IPS-NIHi7 (cell line): Measurements from ENCODE around the gene SUPT3H.

Source experiments
- DNase-seq: peaks from one replicate; pipeline ENCODE4 v3.0.0; 2012; ENCODE audit warnings: mixed read lengths; ENCODE audit errors: extremely low spot score

SUPT3H gene

DNA sequence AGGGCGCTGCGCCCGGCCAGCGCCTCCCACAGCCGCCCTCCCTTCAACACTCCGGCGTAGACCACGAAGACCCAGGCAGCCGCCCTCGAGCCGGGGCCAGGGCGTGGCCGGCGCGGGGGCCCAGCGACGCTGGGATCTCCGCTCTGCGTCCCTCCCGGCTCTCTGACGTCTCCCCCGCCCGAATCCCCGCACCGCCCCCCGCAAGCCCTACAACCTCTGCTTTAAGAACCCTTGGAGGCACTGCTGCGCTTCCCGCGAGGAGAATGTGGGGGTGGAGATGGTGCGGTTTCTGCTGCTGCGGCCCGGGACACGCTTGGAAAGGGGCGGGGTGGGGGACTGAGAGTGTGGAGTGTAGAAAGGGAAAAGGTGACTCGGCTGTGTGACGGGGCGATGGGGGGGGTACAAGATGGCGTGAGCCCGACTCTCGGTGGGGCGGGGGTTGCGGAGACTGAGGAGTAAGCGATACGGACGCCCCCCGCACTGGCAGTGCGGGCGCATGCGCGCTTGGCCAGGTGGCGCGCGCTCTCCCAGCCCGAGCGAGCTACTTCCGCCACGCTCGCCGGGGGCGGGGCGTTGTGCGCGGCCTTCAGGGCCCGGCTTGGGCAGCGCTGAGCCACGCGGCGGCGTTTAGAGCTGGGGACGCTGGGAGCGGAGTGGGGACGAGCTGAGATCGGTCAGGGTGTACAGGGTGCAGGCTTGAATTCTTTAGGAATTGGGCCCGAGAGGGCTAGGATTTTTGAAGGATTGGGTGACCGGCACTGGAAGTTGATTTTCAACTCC lies at the start of gene SUPT3H:
TSS of gene SUPT3H (minus strand) at position 381 of the 780 bp plus-strand sequence.
- peak; percentile 96 for DNase-seq

DNA sequence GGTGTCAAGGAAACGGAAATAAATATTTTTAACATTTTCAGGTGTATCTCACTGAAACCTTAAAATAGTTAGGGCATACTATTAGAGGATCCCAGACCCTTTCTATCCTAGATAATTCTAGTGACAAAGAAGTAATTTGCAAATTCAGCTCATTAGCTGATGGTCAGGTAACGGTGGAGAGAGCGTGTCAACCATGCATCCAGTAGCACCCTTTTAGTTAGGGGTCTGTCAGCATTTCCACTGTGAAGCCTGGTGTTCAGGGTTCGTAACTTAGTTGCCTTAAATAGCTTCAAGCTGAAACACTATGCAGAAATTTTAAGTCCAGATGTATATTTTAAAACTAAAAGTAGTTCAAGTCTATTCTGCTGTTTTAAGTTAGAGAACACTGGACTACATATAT lies 48.5 kb upstream of the SUPT3H start:
- no peak for DNase-seq

DNA sequence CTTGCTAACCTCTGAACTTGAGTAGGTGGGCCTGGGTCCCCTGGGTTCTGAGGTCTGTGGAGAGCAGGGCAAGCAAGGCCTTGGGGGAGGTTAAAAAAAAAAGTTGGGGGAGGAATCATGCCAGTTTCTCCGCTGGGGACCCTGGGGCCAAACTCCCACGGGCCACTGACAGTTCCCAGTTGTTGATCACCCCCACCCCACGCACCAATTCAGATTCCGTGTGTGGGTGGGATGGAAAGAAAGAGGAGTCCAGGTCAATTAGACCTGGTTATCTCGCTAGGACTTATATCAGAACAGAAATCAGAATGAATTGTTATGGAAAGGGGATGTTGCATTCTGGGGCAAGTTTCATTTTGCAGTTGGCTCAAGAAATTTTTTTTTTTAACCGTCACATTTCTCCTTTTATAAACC lies 46.7 kb upstream of the SUPT3H start:
- DNase-seq = no peak

DNA sequence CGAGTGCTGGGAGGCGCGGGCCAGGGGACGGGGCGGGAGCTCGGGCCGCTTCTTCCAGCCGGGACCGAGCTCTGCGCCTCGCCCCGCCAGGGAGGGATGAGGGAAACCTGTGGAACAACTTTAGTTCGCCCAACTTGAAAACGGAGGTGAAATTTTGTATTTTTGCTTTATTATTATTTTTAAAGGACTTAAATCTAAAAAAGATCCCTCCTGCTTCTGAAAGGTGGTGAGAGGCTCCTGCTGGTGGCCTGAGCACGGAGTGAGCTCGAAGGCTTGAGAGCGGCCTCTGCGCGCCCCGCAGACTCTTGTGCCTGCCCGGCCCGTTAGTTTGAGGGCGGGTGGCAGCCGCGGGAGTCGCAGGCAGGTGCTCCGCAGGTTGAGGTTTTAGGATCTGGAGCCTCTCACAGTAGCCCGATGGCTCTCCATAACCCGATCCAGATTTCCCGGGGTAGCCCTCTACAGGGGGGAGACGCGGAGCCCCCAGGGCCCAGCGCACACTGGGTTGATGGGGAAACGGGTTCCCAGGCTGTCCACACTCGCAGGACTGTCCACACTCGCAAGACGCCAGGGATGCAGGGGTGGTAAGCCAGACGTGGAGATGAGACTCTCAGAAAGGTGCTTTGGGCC lies 46.2 kb upstream of the SUPT3H start:
- peak; percentile 32 for DNase-seq

DNA sequence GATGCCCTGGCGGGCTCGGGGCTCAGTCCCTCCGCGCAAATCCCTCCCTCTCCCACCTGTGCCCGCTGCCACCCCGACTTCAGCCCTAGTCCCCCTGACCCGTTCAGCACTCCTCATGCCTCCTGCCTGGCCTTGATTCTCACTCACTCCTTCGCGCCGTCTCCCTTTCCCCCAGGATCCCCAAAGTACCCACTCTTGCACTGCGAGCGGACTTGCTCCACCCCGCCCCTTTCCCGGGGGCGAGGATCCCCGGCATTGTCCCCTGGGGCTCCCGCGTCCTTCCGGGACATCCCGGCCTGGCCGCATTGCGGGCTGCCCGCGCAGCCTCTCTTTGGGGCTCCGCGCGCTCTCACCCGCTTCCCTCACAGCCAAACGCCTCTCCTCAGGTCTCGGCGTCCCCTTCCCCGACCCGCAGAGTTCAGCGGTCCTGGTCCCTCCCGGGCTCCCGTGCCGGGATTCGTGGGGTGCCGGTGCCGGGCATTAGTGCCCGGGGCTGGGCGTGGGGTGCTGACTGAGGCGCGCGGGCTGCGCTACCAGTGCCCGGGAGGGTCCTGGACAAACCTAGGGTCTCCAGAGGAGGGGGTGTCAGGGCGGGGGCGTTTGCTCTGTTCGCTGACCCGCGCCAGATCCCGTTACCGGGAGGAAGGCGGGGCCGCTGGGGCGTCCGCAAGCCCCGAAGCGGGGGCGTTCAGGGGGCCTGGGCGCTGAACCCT lies 45.5 kb upstream of the SUPT3H start:
- DNase-seq = peak; percentile 29

DNA sequence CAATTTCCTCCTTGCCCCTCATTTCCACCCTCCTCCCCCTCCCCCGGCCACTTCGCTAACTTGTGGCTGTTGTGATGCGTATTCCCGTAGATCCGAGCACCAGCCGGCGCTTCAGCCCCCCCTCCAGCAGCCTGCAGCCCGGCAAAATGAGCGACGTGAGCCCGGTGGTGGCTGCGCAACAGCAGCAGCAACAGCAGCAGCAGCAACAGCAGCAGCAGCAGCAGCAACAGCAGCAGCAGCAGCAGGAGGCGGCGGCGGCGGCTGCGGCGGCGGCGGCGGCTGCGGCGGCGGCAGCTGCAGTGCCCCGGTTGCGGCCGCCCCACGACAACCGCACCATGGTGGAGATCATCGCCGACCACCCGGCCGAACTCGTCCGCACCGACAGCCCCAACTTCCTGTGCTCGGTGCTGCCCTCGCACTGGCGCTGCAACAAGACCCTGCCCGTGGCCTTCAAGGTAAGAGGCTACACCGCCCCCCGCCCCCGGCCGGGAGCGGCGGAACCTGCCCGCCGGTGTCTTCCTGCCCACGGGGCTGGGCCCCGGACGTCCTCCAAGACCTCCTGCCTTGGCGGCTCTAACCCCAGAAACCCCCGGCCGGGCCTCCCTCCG lies 44.9 kb upstream of the SUPT3H start:
- DNase-seq = peak; percentile 26

DNA sequence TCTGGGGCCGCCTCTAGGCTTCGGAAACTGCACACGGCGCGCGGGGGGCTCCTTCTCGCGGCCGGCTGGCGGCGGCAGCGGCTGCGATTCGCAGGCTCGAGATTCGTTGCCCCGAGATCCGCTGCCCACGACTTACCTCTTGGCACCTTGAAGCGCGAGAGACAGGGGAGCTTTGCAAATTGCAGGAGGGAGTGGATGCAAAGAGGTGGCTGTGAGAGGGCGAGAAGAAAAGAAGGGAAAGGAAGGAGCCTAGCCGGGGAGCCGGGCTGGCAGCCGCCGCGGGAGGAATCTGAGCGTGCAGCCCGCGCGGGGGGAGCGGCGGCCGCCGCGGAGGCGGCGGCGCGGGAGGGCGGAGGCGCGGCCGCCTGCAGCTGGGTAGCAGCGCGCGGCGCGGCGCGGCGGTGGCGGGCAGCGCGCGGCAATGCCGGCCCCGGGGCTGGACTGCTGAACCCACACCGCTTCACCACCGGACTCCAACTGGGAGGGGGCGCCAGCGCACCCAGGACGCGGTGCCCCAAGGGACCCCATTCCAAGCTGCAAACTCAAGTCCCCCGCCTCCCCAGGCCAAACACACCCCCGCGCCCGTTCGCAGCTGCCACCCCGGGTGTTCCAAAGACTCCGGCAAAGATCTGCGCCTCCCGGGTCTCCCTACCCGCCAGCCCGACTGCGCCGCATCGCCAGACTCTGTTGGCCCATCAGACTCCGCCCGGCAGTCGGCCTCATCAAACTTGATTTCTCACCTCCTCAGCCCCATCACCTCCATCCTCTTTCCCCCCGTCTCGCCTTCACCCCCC lies 44.2 kb upstream of the SUPT3H start:
- DNase-seq = peak; percentile 44

DNA sequence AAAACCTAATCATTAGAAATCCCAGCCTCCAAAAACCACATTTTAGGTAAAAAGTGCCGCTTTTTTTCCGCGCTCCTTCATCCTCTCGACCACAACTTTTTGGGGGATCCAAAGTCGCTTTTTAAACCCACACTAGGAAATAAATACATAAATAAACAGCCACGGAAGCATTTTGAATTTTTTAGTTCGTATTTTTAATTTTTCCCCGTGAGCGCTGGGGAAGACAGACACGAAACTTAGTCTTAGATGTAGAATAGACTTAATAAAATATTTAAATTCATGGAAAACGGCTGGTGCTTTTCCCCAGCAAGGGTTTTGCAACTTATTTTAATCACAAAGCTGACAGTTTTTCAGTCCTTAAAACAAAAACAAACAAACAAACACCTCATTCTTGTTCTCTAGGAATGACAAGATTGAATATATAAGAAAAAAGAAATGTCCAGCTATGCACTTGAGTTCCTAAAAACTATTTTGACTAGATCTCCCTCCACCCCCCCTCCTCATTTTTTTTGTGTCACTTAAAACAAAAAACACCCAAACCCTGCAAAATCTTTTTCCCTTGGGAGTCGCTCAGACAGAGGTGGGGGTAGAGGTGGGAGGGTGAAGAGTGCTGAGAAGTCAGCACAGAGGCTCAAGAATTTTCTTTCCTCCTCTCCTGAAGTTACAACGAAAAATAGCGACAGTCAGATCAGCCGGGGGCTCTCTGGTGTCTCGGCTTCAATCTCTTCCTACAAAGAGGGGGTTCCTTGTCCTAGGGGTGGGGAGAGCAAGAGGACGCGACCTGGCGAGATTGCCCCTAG lies 43.4 kb upstream of the SUPT3H start:
- peak; percentile 24 for DNase-seq

DNA sequence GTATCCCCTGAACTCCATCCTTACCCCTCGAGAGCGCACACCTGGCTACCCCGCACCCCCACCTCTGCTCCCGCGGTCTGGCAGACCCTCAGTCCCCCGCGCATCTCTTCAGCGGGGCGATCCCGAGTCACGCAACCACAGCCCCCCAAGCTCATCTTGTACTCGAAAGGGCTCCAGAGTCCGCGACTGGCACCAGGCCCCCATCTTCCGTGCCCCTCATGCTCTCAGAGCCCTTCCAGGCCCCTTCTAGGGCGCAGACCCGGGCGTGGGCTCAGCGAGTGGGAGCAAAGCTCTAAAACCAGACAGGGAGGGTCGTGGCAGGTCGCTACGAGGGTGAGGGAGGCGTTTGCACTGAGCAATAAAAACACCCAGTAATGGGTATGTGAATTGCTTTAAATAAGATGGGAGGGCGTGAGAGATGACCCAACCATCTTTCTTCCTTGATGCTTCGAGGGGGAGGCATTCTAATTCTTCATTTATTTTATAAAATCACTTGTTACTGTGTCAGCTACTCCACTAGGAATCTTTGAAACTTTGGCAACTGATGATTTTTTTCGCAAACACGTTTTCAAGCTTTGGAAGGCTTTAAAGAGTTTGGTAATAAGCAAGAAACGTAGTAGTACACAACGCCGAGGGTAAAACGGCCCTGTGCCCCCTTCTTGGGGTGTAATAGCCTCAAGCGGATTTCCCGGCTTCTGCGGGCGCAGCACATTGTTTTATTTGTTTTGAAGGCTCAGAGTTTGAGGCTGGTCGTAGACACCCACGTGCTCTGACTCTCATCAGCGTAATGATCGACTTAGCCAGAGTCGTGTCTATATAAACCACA lies 42.6 kb upstream of the SUPT3H start:
- DNase-seq = no peak

DNA sequence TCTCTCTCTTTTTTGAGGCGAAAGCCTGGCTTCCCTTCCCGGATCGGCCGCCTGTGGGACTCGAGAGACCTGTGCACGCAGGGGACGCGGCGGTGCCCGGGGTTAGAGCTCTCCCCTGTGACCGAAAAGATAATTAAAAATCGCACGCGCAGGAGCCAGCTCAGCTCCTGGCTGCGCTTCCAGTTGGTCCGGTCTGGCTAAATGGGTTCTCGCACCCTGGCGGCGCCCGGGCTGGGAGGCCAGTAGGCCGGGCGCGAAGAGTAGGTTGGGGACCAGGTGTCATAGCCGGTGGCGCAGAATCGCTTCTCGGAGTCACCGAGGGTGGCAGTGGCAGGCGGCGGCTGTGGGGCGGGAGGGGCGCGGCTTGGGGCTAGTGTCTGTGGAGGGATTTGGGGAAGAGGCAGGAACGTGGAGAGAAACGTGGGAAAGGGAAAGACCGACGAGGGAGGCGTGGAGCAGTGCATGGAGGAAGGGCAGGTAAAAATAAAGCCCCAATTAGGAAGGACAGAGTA lies 41.9 kb upstream of the SUPT3H start:
- peak; percentile 72 for DNase-seq

DNA sequence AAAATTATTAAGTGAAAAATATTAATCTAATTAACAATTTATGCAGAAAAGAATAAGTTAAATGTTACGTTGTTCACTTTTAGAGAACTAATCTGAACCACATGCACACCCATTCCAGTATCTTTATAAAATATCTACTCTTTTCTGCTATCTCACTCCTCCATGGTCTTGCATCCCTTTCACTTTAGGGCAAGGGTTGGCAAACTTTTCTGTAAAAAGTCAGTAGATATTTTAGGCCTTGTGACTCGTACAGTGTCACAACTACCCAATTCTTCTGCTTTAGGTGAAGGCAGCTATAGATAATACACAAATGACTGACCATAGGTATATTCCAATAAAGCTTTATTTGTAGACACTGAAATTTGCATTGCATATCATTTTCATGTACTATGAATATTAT lies 39.7 kb upstream of the SUPT3H start:
- no peak for DNase-seq

DNA sequence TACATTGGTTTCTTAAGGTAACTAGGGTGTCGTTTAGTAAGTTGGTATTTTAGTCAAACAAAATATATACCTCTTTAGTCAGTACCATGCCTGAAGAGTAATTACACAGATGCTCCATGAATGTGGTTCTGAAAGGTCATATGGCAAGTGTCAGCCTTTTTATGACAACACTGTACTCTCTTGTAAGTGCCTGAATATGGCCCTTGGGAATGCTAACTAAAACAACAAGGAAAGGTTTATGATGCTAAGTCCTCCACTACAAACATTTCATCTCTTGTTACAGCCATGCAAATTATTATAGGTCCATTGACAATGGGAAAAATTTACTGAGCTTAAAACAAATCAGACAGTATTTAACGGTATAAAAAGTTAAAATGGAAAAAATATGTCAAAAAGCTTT lies 39.0 kb upstream of the SUPT3H start:
- no peak for DNase-seq

DNA sequence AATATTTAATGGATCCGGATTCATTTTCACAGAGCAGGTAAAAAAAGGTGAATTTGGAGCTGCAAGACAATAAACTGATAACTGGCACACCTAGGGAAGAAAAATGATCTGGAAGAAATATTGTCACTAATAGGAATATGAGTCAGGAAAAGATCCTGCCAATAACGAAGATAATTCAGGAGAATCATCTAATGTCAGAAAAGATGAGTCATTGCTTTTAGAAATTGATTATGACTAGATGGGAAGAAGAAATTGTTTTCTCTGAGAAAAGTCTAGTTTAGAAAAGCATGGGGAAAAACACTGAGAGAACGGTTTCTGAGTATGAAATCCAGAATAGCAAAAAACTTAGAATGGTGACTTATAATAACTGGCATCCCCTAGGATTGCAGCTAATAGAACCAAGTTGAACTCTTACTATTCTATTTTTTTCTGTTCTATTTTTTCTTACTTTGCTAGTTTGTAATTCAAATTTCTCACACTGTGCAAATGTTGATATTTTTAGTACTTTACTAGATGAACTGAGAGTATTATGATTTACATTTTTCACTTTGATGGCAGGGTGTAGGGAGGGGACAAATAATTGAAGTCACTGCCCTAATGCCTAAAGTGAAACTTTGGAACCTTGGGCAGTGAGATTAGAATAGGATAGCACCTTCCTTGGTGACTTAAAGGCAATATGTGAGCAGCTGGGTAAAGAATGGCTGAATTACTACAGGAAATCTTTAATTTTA lies 38.2 kb upstream of the SUPT3H start:
- DNase-seq = no peak

DNA sequence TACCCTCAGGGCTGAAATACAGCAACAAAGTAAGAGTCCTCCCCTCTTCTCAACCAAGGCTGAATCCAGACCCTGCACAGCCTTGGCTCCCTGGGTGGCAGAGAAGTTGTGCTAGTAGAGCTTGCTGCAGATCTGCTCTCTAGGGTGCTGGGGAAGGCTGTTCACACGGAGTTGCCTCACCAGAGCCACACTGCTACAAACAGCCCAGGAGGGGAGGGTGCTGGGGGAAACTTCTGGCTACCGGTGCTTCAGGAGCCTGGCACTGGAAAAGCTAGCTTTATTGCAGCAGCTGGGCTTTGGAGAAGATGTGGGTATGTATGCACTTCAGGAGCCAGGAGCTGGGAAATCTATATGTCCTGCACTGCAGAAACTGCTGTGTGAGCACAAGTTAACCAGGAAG lies 37.6 kb upstream of the SUPT3H start:
- peak; percentile 14 for DNase-seq

DNA sequence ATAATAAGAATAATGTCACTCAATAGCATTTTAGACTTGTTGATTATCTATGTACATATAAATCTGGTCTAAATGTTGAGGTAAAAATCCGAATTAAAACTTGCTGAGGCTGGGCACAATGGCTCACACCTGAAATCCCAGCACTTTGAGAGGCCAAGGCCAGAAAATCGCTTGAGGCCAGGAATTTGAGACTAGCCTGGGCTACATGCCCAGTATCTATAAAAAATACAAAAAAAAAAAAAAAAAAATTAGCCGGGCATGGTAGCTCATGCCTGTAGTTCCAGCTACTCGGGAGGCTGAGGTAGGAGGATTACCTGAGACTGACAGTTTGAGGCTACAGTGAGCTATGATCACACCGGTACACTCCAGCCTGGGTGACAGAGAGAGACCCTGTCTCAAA lies 34.2 kb upstream of the SUPT3H start:
- DNase-seq = no peak

DNA sequence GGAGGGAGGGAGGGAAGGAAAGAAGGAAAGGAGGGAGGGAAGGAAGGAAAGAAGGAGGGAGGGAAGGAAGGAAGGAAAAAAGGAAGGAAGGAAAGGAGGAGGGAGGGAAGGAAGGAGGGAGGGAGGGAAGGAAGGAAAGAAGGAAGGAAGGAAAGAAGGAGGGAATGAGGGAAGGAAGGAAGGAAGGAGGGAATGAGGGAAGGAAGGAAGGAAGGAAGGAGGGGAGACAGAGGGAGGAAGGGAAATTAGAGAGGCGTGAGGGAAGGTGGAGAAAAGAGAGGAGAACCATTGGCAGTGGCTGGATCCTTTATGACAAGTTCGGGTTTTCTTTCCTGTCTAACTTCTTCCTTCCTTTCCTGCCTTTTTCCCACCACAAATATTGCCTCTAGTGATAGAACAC lies 22.3 kb upstream of the SUPT3H start:
- DNase-seq = no peak

DNA sequence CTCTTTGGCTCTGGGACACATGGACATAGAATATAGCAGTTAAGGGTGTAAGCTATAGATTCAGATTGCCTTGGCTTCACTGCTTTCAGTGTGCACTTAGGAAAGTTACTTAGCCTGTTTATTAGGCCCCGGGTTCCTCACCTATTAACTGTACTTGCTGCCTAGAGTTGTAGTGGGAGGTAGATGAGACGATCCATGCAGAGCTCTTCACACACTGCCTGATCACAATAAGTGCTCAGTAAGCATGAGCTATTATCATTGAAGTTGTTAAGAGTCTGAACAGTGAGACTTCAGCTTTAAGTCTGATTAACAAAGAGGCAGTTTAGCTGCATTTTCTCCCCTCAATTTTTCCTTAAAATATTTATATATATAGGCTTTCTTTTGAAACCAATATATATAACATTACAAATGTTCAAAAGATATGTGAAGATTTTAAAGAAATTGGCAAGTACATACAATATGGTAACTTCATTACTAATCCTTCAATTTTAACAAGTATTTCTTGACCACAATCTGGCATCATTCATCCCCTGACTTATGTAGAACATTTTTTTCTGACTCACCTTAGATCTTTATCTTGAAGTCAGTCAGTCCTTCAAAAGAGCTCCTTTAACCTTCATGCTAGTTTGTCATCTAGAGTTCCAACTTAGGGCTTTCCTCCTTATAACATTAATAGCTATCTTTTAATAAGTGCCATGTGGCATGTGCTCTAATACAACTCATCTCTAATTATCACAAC lies 20.5 kb upstream of the SUPT3H start:
- no peak for DNase-seq

DNA sequence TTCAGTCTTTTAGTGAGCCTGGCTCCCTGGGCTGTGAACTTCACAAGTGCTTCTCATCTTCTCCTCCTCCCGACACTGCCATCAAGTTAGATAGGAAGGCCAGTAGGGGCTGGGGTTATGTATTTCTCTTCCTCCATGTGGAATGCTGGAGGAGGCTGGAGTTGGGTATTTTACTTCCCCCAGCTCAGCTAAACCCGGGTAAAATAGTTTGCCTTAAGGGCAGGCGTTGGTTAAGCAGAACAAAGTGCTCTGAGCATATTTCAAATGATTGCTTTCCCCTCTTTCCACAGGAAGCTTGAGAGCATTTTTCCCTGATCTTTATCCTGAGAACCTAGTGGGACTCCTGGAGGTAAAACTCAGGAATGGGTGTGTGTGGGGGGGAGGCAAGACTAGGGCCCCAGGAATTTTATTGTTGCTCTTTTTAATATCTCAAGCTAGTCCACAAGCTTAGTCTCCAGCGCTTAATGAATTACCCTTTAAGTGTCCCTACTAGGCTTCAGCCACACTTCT lies 16.9 kb upstream of the SUPT3H start:
- DNase-seq = no peak
